ENCODE data around the gene CA11.

DNA sequence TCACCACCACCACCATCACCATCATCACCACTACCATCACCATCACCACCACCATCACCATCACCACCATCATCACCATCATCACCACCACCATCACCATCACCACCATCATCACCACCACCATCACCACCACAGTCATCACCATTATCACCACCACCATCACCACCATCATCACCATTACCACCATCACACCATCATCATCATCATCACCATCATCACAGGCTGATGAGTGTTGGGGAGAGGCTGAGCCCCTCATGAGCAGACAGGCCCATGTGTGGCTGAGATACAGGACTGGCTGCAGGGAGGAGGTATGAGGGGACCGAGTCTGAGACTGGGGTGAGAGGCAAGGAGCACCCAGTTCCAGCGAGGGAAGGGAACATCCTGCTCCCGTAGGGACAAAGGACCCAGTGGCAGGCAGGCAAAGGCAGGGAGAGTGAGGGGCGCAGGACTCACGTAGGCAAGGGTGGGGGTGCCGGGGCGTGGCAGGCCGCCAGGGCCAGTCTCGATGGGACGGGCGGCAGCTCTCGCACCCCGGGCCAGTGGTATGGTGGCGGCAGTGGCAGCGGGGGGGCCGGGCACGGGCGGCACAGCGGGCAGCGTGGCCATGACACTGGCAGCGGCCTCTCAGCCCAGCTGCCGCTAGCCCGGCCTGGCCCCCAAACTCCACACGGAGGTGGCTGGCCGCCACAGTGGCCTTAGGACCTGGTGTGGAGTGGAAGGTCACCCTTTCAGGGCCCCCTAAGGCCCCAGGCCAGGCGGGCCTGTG, 24.1 kb upstream of the CA11 start:
- TF ChIP-seq, protein P1, sequence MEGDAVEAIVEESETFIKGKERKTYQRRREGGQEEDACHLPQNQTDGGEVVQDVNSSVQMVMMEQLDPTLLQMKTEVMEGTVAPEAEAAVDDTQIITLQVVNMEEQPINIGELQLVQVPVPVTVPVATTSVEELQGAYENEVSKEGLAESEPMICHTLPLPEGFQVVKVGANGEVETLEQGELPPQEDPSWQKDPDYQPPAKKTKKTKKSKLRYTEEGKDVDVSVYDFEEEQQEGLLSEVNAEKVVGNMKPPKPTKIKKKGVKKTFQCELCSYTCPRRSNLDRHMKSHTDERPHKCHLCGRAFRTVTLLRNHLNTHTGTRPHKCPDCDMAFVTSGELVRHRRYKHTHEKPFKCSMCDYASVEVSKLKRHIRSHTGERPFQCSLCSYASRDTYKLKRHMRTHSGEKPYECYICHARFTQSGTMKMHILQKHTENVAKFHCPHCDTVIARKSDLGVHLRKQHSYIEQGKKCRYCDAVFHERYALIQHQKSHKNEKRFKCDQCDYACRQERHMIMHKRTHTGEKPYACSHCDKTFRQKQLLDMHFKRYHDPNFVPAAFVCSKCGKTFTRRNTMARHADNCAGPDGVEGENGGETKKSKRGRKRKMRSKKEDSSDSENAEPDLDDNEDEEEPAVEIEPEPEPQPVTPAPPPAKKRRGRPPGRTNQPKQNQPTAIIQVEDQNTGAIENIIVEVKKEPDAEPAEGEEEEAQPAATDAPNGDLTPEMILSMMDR (IDR thresholded peaks at IDR 0.05): no peak
- TF ChIP-seq POLR2AphosphoS5 (IDR thresholded peaks at IDR 0.05; ENCODE audit: insufficient read depth in 1 of 2, low read depth in 1 of 2): no peak

Measured in vagina (tissue), 2 donors.